PC-9 (cell line): ENCODE data around the gene RNU5D-1.

Experiments used
- EZH2 ChIP-seq: fragments of 200-600 bp; sonication (generic); IDR thresholded peaks from 2 replicates; pipeline ENCODE4 v1.8.0; 2017; ENCODE audit warnings: antibody characterized with exemption, low read depth
- TF ChIP-seq, protein P1 (sequence below): fragments of 200-600 bp; sonication (generic); conservative IDR thresholded peaks from 2 replicates; pipeline ENCODE4 v1.6.1; 2017; ENCODE audit warnings: mixed run types, antibody characterized with exemption, mild to moderate bottlenecking, moderate library complexity

DNA sequence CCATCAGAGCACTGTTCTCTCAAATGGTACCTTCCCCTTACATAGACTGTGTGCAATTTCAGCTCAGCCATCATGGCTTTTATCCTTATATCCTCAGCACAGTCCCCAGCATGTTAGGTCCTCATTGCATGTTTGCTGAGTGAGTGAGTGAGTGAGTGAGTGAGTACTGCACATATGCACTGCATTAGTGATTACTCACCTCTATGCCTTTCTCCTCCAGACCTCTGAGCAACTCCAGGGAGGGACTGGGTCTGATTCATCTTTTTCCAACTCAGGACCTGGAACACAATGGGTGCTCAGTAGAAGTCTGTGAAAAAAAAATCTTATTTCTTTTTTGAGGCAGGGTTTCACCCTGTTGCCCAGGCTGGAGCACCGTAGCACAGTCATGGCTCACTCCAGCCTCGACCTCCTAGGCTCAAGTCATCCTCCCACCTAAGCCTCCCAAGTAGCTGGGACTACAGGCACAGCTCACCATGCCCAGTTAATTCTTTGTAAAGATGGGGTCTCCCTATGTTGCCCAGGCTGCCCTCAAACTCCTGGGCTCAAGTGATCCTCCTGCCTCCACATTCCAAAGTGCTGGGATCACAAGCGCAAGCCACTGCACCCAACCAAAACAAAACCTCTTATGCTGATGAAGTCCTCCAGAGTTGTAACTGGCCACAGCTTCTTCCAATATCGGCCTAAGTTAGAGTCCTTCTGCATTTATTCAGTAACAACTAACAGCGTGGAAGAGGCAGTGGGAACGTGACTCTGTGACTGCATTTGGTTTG lies 23.7 kb downstream of the RNU5D-1 start:
- TF ChIP-seq, protein P1, sequence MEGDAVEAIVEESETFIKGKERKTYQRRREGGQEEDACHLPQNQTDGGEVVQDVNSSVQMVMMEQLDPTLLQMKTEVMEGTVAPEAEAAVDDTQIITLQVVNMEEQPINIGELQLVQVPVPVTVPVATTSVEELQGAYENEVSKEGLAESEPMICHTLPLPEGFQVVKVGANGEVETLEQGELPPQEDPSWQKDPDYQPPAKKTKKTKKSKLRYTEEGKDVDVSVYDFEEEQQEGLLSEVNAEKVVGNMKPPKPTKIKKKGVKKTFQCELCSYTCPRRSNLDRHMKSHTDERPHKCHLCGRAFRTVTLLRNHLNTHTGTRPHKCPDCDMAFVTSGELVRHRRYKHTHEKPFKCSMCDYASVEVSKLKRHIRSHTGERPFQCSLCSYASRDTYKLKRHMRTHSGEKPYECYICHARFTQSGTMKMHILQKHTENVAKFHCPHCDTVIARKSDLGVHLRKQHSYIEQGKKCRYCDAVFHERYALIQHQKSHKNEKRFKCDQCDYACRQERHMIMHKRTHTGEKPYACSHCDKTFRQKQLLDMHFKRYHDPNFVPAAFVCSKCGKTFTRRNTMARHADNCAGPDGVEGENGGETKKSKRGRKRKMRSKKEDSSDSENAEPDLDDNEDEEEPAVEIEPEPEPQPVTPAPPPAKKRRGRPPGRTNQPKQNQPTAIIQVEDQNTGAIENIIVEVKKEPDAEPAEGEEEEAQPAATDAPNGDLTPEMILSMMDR: no peak
- TF ChIP-seq EZH2: no peak
